ENCODE data around the gene HSFX1. TPM values are rescaled to one million over a fixed set of nuclear protein-coding genes. Genes with fewer than 3 reads are reported as not detected.

HSFX1 gene
- total RNA-seq, 4 donors from 2014 or later, result 1.3 to 3.1 (median 2.0) TPM

DNA sequence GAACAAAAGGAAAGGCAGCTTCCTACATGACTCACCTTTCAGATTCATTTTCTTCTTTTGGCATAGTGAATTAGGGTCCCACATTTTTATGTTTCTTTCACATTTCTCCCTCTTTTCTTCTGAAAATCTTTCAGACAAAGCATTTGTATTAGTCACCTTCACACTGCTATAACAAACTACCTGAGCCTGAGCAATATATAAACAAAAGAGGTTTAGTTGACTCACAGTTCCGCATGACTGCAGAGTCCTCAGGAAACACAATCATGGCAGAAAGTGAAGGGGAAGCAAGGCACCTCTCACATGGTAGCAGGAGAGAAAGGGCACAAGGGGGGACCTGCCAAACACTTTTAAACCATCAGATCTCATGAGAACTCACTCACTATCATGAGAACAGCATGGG lies 44.8 kb downstream of the HSFX1 start:
- no peaks in the 10 kb centered on the region for H3K27me3 ChIP-seq
- no peaks in the 10 kb centered on the region for H3K36me3 ChIP-seq
- H3K9me3 ChIP-seq, result no peaks in the 10 kb centered on the region
- H3K4me3 ChIP-seq, result no peak overlapping the region
- no peaks in the 10 kb centered on the region for H3K4me1 ChIP-seq
- TF ChIP-seq, protein P1, sequence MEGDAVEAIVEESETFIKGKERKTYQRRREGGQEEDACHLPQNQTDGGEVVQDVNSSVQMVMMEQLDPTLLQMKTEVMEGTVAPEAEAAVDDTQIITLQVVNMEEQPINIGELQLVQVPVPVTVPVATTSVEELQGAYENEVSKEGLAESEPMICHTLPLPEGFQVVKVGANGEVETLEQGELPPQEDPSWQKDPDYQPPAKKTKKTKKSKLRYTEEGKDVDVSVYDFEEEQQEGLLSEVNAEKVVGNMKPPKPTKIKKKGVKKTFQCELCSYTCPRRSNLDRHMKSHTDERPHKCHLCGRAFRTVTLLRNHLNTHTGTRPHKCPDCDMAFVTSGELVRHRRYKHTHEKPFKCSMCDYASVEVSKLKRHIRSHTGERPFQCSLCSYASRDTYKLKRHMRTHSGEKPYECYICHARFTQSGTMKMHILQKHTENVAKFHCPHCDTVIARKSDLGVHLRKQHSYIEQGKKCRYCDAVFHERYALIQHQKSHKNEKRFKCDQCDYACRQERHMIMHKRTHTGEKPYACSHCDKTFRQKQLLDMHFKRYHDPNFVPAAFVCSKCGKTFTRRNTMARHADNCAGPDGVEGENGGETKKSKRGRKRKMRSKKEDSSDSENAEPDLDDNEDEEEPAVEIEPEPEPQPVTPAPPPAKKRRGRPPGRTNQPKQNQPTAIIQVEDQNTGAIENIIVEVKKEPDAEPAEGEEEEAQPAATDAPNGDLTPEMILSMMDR (IDR thresholded peaks at IDR 0.05), result no peak
- TF ChIP-seq POLR2AphosphoS5 (IDR thresholded peaks at IDR 0.05) (no peak), EP300 (IDR thresholded peaks at IDR 0.05) (no peak), POLR2A (IDR thresholded peaks at IDR 0.05) (no peak)
- H3K27ac ChIP-seq, result no peak overlapping the region
- DNase-seq (ENCODE audit: low spot score in 2 of 2), result no peak
- 75% methylated on average over 1 of the region's 1 CpG for WGBS

DNA sequence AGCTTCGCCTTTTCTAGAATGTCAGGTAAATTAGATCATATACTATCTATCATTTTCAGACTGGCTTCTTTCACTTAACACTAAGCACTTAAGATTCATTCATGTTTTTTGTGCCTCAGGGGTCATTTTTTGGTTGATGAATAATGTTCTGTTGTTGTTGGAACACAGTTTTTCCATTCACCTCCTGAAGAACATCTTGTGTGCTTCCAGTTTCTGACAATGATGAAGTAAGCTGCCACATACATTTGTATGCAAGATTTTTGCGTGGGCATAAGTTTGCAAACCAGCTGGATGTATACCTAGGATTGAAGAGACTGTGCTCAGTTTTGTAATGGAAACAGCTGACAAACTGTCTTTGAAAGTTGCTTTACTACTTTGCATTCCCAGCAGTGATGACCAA lies 45.5 kb downstream of the HSFX1 start:
- TF ChIP-seq POLR2A (IDR thresholded peaks at IDR 0.05), result no peak
- Histone ChIP-seq H3K4me1 (no peaks in the 10 kb centered on the region), H3K4me3 (no peak overlapping the region), H3K9me3 (no peaks in the 10 kb centered on the region), H3K27ac (no peak overlapping the region), H3K27me3 (no peaks in the 10 kb centered on the region), H3K36me3 (no peaks in the 10 kb centered on the region)
- WGBS, result 41% methylated on average over 2 of the region's 2 CpGs
- DNase-seq (ENCODE audit: low spot score in 2 of 2), result no peak

DNA sequence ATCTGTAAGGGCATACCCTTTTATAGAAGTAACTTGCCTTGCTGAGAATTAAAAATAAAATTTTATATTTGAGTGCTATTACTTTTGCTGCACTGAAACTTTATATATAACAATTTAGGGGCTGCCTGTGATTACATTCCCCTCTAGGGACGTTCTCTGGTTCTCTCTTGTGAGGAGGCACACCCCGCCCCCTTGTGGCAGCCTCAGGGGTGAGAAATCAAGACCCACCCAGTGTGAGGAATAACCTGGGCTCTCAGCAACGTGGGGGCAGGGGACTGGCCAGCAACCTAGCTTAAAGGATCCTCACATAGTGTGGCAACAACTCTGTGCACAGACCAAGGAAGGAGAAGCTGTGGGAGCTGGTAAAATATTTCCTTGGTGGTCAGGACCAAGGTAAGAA lies 51.6 kb downstream of the HSFX1 start:
- Histone ChIP-seq H3K36me3 (no peaks in the 10 kb centered on the region), H3K9me3 (no peaks in the 10 kb centered on the region), H3K4me1 (peaks cover 4% of the 10 kb centered on the region), H3K4me3 (no peak overlapping the region), H3K27ac (no peak overlapping the region), H3K27me3 (no peaks in the 10 kb centered on the region)
- TF ChIP-seq, protein P1 (IDR thresholded peaks at IDR 0.05), result no peak
- TF ChIP-seq POLR2AphosphoS5 (IDR thresholded peaks at IDR 0.05) (no peak), POLR2A (IDR thresholded peaks at IDR 0.05) (no peak), EP300 (IDR thresholded peaks at IDR 0.05) (no peak)
- WGBS, result 8% methylated on average over 3 of the region's 3 CpGs
- DNase-seq (ENCODE audit: low spot score in 2 of 2), result no peak

Other genes with a start within 250 kb of the HSFX1 start
- 10 to 100 TPM in 1 of 4 donors, 1 to 10 TPM in 3; 5.7 to 10.9 (median 8.7) TPM for gene EOLA1, start 233.1 kb upstream of the HSFX1 start, total RNA-seq
- not detected for gene HSFX3, start 224.1 kb upstream of the HSFX1 start, total RNA-seq
- not detected for gene MAGEA9B, start 186.6 kb upstream of the HSFX1 start, total RNA-seq
- 1 to 10 TPM in 1 of 4 donors, under 1 TPM in 1, not detected in 2; 0.38 to 4.8 TPM for gene HSFX2, start 178.8 kb upstream of the HSFX1 start, total RNA-seq
- gene TMEM185A, start 142.3 kb upstream of the HSFX1 start, total RNA-seq, result 10 to 100 TPM; 22.0 to 37.9 (median 31.5) TPM
- under 1 TPM in 1 of 4 donors, not detected in 3; 0.26 TPM for gene MAGEA11, start 62.0 kb upstream of the HSFX1 start, total RNA-seq
- gene MAGEA9, start 7.9 kb downstream of the HSFX1 start, total RNA-seq, result not detected
- not detected for gene MAGEA8, start 107.1 kb downstream of the HSFX1 start, total RNA-seq
- gene HSFX4, start 155.5 kb downstream of the HSFX1 start, total RNA-seq, result not detected
- gene EOLA2, start 164.4 kb downstream of the HSFX1 start, total RNA-seq, result 10 to 100 TPM; 15.3 to 49.2 (median 20.1) TPM

Data from suprapubic skin (tissue), 4 donors.